Left ventricle myocardium superior (tissue), 1 donor: ENCODE data around the gene SLC4A1AP. TPM values are rescaled to one million over a fixed set of nuclear protein-coding genes. Genes with fewer than 3 reads are reported as not detected.

Experiments
- ATAC-seq: fragments of 200-7000 bp; cut with Tn5 transposase; one replicate; pipeline ENCODE4 v1.9.1; 2020; ENCODE audit warnings: mild to moderate bottlenecking, moderate library complexity
- DNase-seq: peaks from one replicate; pipeline ENCODE4 v3.0.0-alpha.2; 2020
- intact Hi-C: fragments of 100-400 bp; cut with micrococcal nuclease; formaldehyde crosslinking; loops from one replicate; pipeline ENCODE4 v1.11.0; 2022
- total RNA-seq: library from RNA; stranded (reverse); fragmentation: NEBNext Ultra II Directional; extraction: Animal tissue kit (Norgen Biotek cat#: 25700); gene quantifications from one replicate; pipeline ENCODE4 v1.2.1, GENCODE V29; 2021
- donor health status: DM: no; HTN: yes; CAD: no; lungs with severe emphysema.

SLC4A1AP gene
- total RNA-seq, 1 donor from 2014 or later, result 19.2 TPM

GRCh38 chr2:27714053-27714452 is 50.4 kb downstream of the SLC4A1AP start:
- no peak for ATAC-seq
- no peak for DNase-seq
- intact Hi-C loops, result no loop called here

- intact Hi-C loops, result no loop called here
- ATAC-seq (peak; percentile 3), DNase-seq (no peak)
These were observed 51.2 kb downstream of the SLC4A1AP start for GRCh38 chr2:27714851-27715291.

GRCh38 chr2:27715318-27716210 is 51.9 kb downstream of the SLC4A1AP start:
- intact Hi-C loops, result no loop called here
- ATAC-seq, result peak; percentile 89
- DNase-seq, result peak; percentile 89

- DNase-seq (no peak), ATAC-seq (peak; percentile 32)
- intact Hi-C loops, result no loop called here
These were observed 52.8 kb downstream of the SLC4A1AP start for GRCh38 chr2:27716301-27717069.

GRCh38 chr2:27717070-27717795 is 53.5 kb downstream of the SLC4A1AP start:
- ATAC-seq, result peak; percentile 62
- intact Hi-C loops, result no loop called here
- peak; percentile 63 for DNase-seq

- ATAC-seq (no peak), DNase-seq (no peak)
- intact Hi-C loops, result no loop called here
These were observed 56.4 kb downstream of the SLC4A1AP start for GRCh38 chr2:27720004-27720551.

- no peak for DNase-seq
- intact Hi-C loops, result no loop called here
- peak; percentile 38 for ATAC-seq
These were observed 57.6 kb downstream of the SLC4A1AP start for GRCh38 chr2:27721335-27721734.

- ATAC-seq (no peak), DNase-seq (no peak)
- intact Hi-C loops, result no loop called here
These were observed 58.3 kb downstream of the SLC4A1AP start for GRCh38 chr2:27721884-27722485.

GRCh38 chr2:27723372-27724144 is 59.9 kb downstream of the SLC4A1AP start:
- intact Hi-C loops, result no loop called here

GRCh38 chr2:27724191-27724590 is 60.5 kb downstream of the SLC4A1AP start:
- ATAC-seq, result peak; percentile 30
- intact Hi-C loops, result no loop called here
- no peak for DNase-seq

More at GRCh38 chr2:27723372-27724144, 59.9 kb downstream of the SLC4A1AP start:
- peak; percentile 62 for ATAC-seq
- DNase-seq, result peak; percentile 52

GRCh38 chr2:27724905-27725701 is 61.4 kb downstream of the SLC4A1AP start:
- intact Hi-C loops, result no loop called here
- DNase-seq (no peak), ATAC-seq (peak; percentile 51)

GRCh38 chr2:27727257-27727656 is 63.6 kb downstream of the SLC4A1AP start:
- intact Hi-C loops, result no loop called here
- ATAC-seq (no peak), DNase-seq (no peak)

GRCh38 chr2:27728081-27728858 is 64.6 kb downstream of the SLC4A1AP start:
- no peak for ATAC-seq
- intact Hi-C loops, result no loop called here
- no peak for DNase-seq

GRCh38 chr2:27729198-27729597 is 65.5 kb downstream of the SLC4A1AP start:
- intact Hi-C loops, result no loop called here
- ATAC-seq (no peak), DNase-seq (no peak)

GRCh38 chr2:27729614-27730013 is 65.9 kb downstream of the SLC4A1AP start:
- DNase-seq (no peak), ATAC-seq (no peak)
- intact Hi-C loops, result no loop called here

- ATAC-seq (peak; percentile 60), DNase-seq (no peak)
- intact Hi-C loops, result no loop called here
These were observed 66.6 kb downstream of the SLC4A1AP start for GRCh38 chr2:27730261-27730662.
